CD4-positive, CD25-positive, alpha-beta regulatory T cell (primary cell): ENCODE measurements around the gene IFITM1. TPM values are rescaled to one million over a fixed set of nuclear protein-coding genes. Genes with fewer than 3 reads are reported as not detected.
A peak's percentile ranks its signal among the peaks of the same experiment; 100 is the strongest.
"Not testable (repeated sequence)": the region's sequence is repeated elsewhere in the genome, so short reads cannot be mapped to it uniquely, and the experiment has no call there.

Source experiments
- ATAC-seq, 2 donors: fragments of 150-1000 bp; cut with Tn5 transposase; one replicate each; pipeline ENCODE4 v1.10.0; 2021; ENCODE audit warnings: low read depth in 2 of 2, moderate number of reproducible peaks in 2 of 2, moderate library complexity in 1 of 2
- DNase-seq, 3 donors: peaks; one replicate each; pipeline versions ENCODE4 v3.0.0 to v3.0.0-alpha.2; 2012 to 2022; ENCODE audit warnings: mixed read lengths in 1 of 3
- H3K27ac ChIP-seq: one replicate; pipeline ENCODE4 v1.7.0; 2013; ENCODE audit warnings: mild to moderate bottlenecking, low read length; ENCODE audit not compliant: insufficient read depth, poor library complexity, severe bottlenecking
- H3K27me3 ChIP-seq: one replicate; pipeline ENCODE4 v1.7.0; 2013; ENCODE audit warnings: low read length; ENCODE audit not compliant: control insufficient read depth, insufficient read depth
- H3K36me3 ChIP-seq: one replicate; pipeline ENCODE4 v1.7.0; 2013; ENCODE audit warnings: mild to moderate bottlenecking, low read length, moderate library complexity; ENCODE audit not compliant: control insufficient read depth, insufficient read depth
- H3K4me1 ChIP-seq: 2 replicates; pipeline ENCODE4 v1.7.0; 2013; ENCODE audit warnings: mild to moderate bottlenecking, low read length; ENCODE audit not compliant: insufficient read depth, control insufficient read depth, poor library complexity, severe bottlenecking
- H3K4me3 ChIP-seq: one replicate; pipeline ENCODE4 v1.7.0; 2013; ENCODE audit warnings: low read depth, mild to moderate bottlenecking, low read length, moderate library complexity
- H3K9me3 ChIP-seq, 2 experiments: 1 replicate in 1 of 2; 2 replicates in 1 of 2; pipeline ENCODE4 v1.7.0; 2013; ENCODE audit warnings: low read length in 2 of 2, mild to moderate bottlenecking in 1 of 2, moderate library complexity in 1 of 2; ENCODE audit not compliant: control insufficient read depth in 2 of 2
- H3K27ac Mint-ChIP-seq, 3 donors: one replicate each; pipeline ENCODE4 v1.8.0; 2020 to 2022; ENCODE audit warnings: mild to moderate bottlenecking in 3 of 3, mixed read lengths in 3 of 3, moderate library complexity in 2 of 3
- H3K27me3 Mint-ChIP-seq: one replicate; pipeline ENCODE4 v1.8.0; 2022; ENCODE audit warnings: mild to moderate bottlenecking, mixed read lengths
- H3K36me3 Mint-ChIP-seq: one replicate; pipeline ENCODE4 v1.8.0; 2020; ENCODE audit warnings: mixed read lengths
- H3K4me1 Mint-ChIP-seq, 4 donors: one replicate each; pipeline ENCODE4 v1.8.0; 2020 to 2022; ENCODE audit warnings: mixed read lengths in 4 of 4, mild to moderate bottlenecking in 1 of 4
- H3K4me3 Mint-ChIP-seq, 4 donors: one replicate each; pipeline ENCODE4 v1.8.0; 2020 to 2022; ENCODE audit warnings: mild to moderate bottlenecking in 4 of 4, mixed read lengths in 4 of 4, moderate library complexity in 3 of 4
- H3K9me3 Mint-ChIP-seq, 7 donors: one replicate each; pipeline ENCODE4 v1.8.0; 2020 to 2022; ENCODE audit warnings: mixed read lengths in 7 of 7, mild to moderate bottlenecking in 3 of 7, moderate library complexity in 2 of 7
- polyA plus RNA-seq, 4 donors: library from polyadenylated mRNA; unstranded; fragments of 300-500 nt; fragmentation: Illumina TruSeq; gene quantifications; one replicate each; pipeline ENCODE4 v1.2.3, GENCODE V29; 2021
- total RNA-seq: library from RNA; stranded (reverse); gene quantifications from one replicate; pipeline ENCODE4 v1.2.3, GENCODE V29; 2022

Gene IFITM1
- total and polyA plus RNA-seq, 5 donors from 2014 or later = 320 to 1,544 (median 1,395) TPM

DNA sequence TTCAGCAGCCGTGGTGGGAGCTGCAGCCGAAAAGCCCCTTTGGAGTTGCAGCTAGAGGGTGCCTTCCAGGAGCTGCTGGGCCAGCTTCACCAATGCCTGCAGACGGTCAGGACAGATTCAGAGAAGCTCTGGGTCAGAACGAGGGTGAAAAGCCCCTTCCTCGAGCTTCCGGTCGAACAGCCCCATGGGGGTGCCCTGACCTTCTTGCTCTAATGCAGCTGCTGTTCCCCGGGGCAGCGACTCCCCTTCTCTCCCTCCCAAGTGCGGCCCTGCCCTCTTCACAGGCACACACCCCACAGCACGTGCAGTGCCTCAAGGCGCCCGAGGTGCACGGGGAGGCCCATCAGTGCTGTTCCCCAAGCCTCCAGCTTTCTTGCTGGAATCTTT, 16.5 kb downstream of the IFITM1 start:
- Histone ChIP-seq H3K9me3 (no peaks in the 10 kb centered on the region), H3K27me3 (no peaks in the 10 kb centered on the region), H3K27ac (no peak overlapping the region), H3K4me1 (peaks cover 42% of the 10 kb centered on the region), H3K4me3 (no peak overlapping the region), H3K36me3 (no peaks in the 10 kb centered on the region)
- DNase-seq (no peak), ATAC-seq (no peak)
- H3K27ac Mint-ChIP-seq = peak overlapping the region in 1 of 3 donors; percentile 86
- H3K9me3 Mint-ChIP-seq = no peaks in the 10 kb centered on the region
- no peaks in the 10 kb centered on the region for H3K36me3 Mint-ChIP-seq
- H3K27me3 Mint-ChIP-seq = peaks cover 5% of the 10 kb centered on the region
- peaks cover 8 to 64% (median 28%) of the 10 kb centered on the region in 4 donors for H3K4me1 Mint-ChIP-seq
- peak overlapping the region in 2 of 4 donors; percentile 13 for H3K4me3 Mint-ChIP-seq

DNA sequence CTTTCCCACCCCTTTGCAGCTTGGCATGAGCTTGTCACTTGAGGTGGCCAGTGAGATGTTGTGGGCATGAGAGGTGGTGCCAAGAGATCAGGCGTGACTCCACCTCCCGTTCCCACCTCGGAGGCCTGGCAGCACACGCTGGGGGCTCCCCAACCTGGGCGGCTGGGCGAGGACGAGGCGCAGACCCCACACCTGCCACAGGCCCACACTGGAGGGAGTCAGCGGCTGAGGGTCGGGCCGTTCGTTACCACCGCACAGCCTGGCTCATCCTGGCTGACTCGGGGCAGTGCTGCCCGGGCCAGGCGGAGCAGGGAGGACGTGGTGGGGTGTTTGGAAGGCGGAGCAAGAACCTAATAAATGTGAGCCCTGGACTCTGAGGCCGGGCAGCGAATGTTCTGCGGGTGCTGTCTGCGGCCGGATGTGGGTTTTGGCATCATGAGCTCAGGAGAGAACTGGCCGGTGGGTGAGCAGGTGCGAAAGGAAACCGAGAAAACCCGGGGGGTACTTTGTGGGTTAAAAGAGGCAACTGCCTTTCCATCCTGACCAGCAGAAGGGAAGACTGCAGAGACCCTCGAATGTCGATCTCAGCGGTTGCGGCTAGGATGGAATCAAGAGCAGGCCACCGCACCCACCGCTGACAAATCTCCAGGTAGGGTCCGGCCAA, 17.0 kb downstream of the IFITM1 start:
- Mint-ChIP-seq H3K4me3 (peak overlapping the region in 3 of 4 donors; percentile 13 to 68 (median 27)), H3K27me3 (peaks cover 5% of the 10 kb centered on the region), H3K4me1 (peaks cover 8 to 64% (median 28%) of the 10 kb centered on the region in 4 donors), H3K27ac (peak overlapping the region; percentile 54 to 88 (median 66)), H3K9me3 (no peaks in the 10 kb centered on the region), H3K36me3 (no peaks in the 10 kb centered on the region)
- H3K27me3 ChIP-seq = no peaks in the 10 kb centered on the region
- no peak overlapping the region for H3K27ac ChIP-seq
- H3K4me1 ChIP-seq = peaks cover 39% of the 10 kb centered on the region
- DNase-seq (peak in 1 of 3 donors; percentile 48), ATAC-seq (no peak)
- no peaks in the 10 kb centered on the region for H3K36me3 ChIP-seq
- H3K9me3 ChIP-seq = no peaks in the 10 kb centered on the region
- no peak overlapping the region for H3K4me3 ChIP-seq

DNA sequence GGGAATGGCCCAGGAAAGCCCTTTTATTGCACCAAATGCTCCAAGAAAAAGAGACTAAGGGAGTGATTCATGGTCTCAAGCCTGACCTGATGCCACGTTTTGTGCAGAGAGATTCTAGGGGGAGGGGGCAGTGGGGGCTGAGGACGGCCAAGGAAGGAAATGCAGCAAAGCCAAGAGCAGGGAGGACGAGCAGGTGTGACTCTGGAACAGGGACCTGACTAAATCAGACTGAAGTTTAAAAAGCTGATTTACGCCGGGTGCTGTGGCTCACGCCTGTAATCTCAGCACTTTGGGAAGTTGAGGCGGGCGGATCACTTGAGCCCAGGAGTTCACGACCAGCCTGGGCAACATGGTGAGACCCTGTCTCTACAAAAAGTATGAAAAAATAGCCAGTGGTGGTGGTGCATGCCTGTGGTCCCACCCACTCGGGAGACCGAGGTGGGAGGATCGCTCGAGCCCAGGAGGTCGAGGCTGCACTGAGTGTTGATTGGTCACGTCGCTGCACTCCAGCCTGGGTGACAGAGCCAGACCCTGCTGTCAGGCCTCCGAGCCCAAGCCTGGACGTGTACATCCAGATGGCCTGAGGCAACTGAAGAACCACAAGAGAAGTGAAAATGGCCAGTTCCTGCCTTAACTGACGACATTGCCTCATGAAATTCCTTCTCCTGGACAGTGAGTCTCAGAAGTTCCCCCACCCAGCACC, 17.7 kb downstream of the IFITM1 start:
- H3K36me3 Mint-ChIP-seq = no peaks in the 10 kb centered on the region
- Histone ChIP-seq H3K27me3 (no peaks in the 10 kb centered on the region), H3K4me1 (peaks cover 32% of the 10 kb centered on the region), H3K4me3 (no peak overlapping the region), H3K9me3 (no peaks in the 10 kb centered on the region), H3K27ac (no peak overlapping the region), H3K36me3 (no peaks in the 10 kb centered on the region)
- H3K4me1 Mint-ChIP-seq = peaks cover 8 to 64% (median 27%) of the 10 kb centered on the region in 4 donors
- ATAC-seq = no peak
- no peak for DNase-seq
- H3K4me3 Mint-ChIP-seq = peak overlapping the region in 1 of 4 donors; percentile 27
- no peaks in the 10 kb centered on the region for H3K9me3 Mint-ChIP-seq
- H3K27ac Mint-ChIP-seq = peak overlapping the region; percentile 54 to 88 (median 66)
- peaks cover 9% of the 10 kb centered on the region for H3K27me3 Mint-ChIP-seq

DNA sequence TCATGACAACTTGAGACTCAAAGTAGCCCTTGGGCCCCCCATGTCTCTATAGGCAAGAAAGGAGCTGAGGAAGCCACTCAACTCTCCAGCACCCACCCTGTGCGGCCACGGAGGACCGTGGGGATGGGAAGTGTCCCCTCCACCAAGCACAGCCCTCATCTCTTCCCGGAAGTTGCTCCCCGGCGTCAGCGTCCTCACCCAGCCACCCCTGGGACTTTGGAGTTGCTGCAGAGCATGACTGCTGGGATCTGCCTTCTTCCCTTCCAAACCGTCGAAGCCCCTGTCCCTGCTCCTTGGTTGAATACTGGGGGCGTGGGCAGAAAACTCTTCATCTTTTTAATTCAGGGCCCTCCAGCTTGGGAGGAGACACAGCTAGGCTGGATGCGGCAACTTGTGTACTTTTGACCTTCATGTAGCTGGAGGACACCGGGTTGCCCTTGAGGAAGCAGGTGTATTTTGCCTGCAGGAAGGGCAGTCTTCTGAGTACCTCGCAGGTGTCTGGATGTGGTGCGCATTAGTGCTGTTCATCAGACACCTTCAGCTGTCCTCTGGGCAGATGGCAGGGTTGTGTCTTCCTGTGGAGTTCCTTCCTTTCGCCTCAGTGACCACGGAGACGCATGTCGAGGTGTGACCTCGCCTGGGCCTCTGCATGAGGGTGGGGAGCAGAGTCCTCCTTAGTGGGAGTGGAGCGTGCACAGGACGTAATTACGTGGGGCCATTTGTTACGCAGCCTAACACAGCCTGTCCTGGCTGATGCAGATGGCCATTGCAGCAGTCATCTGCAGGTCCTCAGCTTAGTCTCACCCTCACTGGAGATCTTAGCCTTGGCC, 19.0 kb downstream of the IFITM1 start:
- peaks cover 10% of the 10 kb centered on the region for H3K27me3 Mint-ChIP-seq
- H3K36me3 ChIP-seq = no peaks in the 10 kb centered on the region
- H3K4me1 ChIP-seq = peaks cover 20% of the 10 kb centered on the region
- no peak overlapping the region for H3K4me3 ChIP-seq
- H3K9me3 ChIP-seq = no peaks in the 10 kb centered on the region
- H3K4me1 Mint-ChIP-seq = peaks cover 8 to 56% (median 24%) of the 10 kb centered on the region in 4 donors
- no peaks in the 10 kb centered on the region for H3K36me3 Mint-ChIP-seq
- H3K4me3 Mint-ChIP-seq = peak overlapping the region in 2 of 4 donors; percentile 33 to 58
- DNase-seq (no peak), ATAC-seq (no peak)
- H3K9me3 Mint-ChIP-seq = no peaks in the 10 kb centered on the region
- H3K27me3 ChIP-seq = no peaks in the 10 kb centered on the region
- no peak overlapping the region for H3K27ac ChIP-seq
- no peak overlapping the region for H3K27ac Mint-ChIP-seq

DNA sequence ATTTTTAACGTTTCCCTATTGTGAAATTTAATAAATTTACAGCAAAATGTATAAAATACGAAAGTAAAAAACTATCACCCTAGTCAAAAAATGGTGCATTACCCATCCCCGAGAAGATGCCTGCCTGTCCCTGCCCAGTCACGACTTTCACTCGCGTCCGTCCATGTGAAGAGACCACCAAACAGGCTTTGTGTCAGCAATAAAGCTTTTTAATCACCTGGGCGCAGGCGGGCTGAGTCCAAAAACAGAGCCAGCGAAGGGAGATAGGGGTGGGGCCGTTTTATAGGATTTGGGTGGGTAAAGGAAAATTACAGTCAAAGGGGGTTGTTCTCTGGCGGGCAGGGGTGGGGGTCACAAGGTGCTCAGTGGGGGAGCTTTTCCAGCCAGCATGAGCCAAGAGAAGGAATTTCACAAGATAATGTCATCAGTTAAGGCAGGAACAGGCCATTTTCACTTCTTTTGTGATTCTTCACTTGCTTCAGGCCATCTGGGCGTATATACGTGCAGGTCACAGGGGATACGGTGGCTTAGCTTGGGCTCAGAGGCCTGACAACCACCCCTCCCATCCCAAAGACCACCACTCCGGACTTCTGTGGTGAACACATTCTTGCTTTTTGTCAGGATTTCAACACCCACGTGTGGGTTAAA, 19.9 kb downstream of the IFITM1 start:
- H3K27ac ChIP-seq, H3K27me3 ChIP-seq, H3K4me3 Mint-ChIP-seq, H3K4me3 ChIP-seq, H3K27ac Mint-ChIP-seq, H3K36me3 ChIP-seq, H3K27me3 Mint-ChIP-seq, H3K9me3 Mint-ChIP-seq, ATAC-seq, H3K9me3 ChIP-seq, H3K36me3 Mint-ChIP-seq, DNase-seq: not testable (repeated sequence)
- H3K4me1 ChIP-seq = peaks cover 20% of the 10 kb centered on the region
- H3K4me1 Mint-ChIP-seq = peaks cover 8 to 51% (median 22%) of the 10 kb centered on the region in 4 donors

DNA sequence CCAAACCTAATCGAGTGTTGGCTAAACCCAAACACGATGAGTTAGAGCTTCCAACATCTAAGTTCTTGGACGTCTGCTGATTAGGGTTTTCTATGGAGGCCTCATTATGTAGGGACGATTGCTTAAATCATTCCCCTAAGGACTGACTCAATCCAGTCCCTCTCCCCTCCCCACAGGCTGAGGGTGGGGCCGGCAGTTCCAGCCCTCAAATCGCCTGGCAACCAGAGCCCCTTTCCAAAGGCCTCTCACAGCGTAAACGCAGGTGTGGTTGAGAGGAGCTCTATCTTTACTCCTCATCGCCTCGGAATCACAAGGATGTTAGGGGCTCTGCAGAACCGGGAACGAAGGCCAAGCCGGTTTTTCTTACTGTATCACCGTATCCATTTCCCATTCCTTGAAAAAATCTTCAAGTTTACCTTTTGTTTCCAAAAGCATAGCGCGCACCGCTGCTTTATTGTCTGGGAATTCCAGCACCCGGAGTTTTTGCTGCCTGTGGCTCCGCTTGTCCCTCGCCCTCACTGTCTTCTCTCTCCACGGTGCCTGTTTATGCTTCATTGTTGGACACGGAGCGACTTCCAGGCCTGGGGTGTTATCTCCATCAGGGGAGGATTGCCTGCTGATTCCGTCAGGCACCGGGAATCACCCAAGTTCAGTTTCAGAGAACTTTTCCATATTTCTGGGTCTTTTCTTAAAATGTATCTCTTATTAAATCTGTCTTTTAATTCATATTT, 20.6 kb downstream of the IFITM1 start:
- no peaks in the 10 kb centered on the region for H3K36me3 ChIP-seq
- ATAC-seq = no peak
- H3K27ac Mint-ChIP-seq = peak overlapping the region in 1 of 3 donors; percentile 20

More for the DNA sequence above, 20.6 kb downstream of the IFITM1 start:
- H3K36me3 Mint-ChIP-seq = no peaks in the 10 kb centered on the region
- no peak for DNase-seq
- Histone ChIP-seq H3K9me3 (no peaks in the 10 kb centered on the region), H3K27me3 (no peaks in the 10 kb centered on the region), H3K4me3 (no peak overlapping the region), H3K27ac (no peak overlapping the region), H3K4me1 (peaks cover 18% of the 10 kb centered on the region)
- peaks cover 10% of the 10 kb centered on the region for H3K27me3 Mint-ChIP-seq
- no peaks in the 10 kb centered on the region for H3K9me3 Mint-ChIP-seq
- peaks cover 3 to 45% (median 21%) of the 10 kb centered on the region in 4 donors for H3K4me1 Mint-ChIP-seq
- no peak overlapping the region for H3K4me3 Mint-ChIP-seq
